ENCODE results near the gene CTSE. TPM values are rescaled to one million over a fixed set of nuclear protein-coding genes. Genes with fewer than 3 reads are reported as not detected.
"Not testable (repeated sequence)": the region's sequence is repeated elsewhere in the genome, so short reads cannot be mapped to it uniquely, and the experiment has no call there.

CTSE gene
- total and polyA plus RNA-seq, 2 of the 4 experiments (the other 2 are of a cell fraction) = not detected

DNA sequence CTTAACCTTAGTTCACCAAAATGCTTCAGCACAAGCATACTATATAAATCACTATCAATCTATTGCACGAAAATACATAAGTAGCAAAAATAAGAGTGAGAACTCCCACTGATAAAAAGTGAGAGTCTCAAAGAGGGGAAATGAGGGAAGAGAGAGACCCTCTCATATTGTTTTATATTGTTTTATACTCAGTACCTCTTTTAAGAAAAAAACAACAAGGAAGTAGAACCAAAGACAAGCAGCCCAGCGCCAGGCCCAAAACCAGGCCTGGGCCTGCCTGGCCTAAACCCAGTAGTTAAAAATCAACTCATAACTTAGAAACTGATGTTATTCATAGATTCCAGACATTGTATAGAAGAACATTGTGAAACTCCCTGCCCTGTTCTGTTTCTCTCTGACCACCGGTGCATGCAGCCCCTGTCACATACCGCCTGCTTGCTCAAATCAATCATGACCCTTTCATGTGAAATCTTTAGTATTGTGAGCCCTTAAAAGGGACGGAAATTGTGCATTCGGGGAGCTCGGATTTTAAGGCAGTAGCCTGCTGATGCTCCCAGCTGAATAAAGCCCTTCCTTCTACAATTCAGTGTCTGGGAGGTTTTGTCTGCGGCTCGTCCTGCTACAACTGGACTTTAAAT, 34.7 kb upstream of the CTSE start:
- H3K9me1 ChIP-seq (ENCODE audit: insufficient read depth, low read length); H4K20me1 ChIP-seq (ENCODE audit: insufficient read depth, low read length); H3K27ac ChIP-seq (ENCODE audit: insufficient read depth, low read length); H3K14ac ChIP-seq (replicated peaks; ENCODE audit: low read depth, low read length); H3K4me1 ChIP-seq (ENCODE audit: control insufficient read depth, insufficient read depth, low read length); H3K18ac ChIP-seq (ENCODE audit: low read depth, low read length); CTCF ChIA-PET; H4K8ac ChIP-seq (ENCODE audit: low read depth in 2 of 2, low read length in 2 of 2); dilution Hi-C loops (cut with HindIII; ENCODE audit: low sequenced_read_pairs, unreplicated experiment); POLR2A ChIA-PET (ENCODE audit: unreplicated experiment); H3K9me3 ChIP-seq (ENCODE audit: control insufficient read depth, insufficient read depth, low read length); H2AK9ac ChIP-seq (replicated peaks; ENCODE audit: low read depth, low read length, poor library complexity); H3K36me3 ChIP-seq (ENCODE audit: control insufficient read depth, insufficient read depth, low read length); H2BK5ac ChIP-seq (ENCODE audit: low read depth, low read length, poor library complexity, severe bottlenecking); H4K5ac ChIP-seq (ENCODE audit: low read depth, low read length); H2BK20ac ChIP-seq (ENCODE audit: low read depth, low read length); H2AFZ ChIP-seq (replicated peaks; ENCODE audit: low read length, poor library complexity); H3K4ac ChIP-seq (ENCODE audit: low read depth, low read length); H3K23ac ChIP-seq (ENCODE audit: low read depth, low read length); H3K4me2 ChIP-seq (ENCODE audit: low read depth, low read length); H2BK15ac ChIP-seq (ENCODE audit: low read depth, low read length); in situ Hi-C loops (cut with MboI; ENCODE audit: low sequenced_read_pairs); H3K9ac ChIP-seq (ENCODE audit: low read depth, low read length); H3K4me3 ChIP-seq (ENCODE audit: insufficient read depth, low read depth, low read length); DNase-seq; H2AK5ac ChIP-seq (ENCODE audit: low read depth, low read length); H2BK120ac ChIP-seq (ENCODE audit: low read depth, low read length); intact Hi-C loops (cut with micrococcal nuclease); H4K91ac ChIP-seq (ENCODE audit: insufficient read depth, low read depth, low read length); H3K79me1 ChIP-seq (ENCODE audit: low read depth in 1 of 2, low read length in 2 of 2); BruUV-seq (replicated peaks); H3K56ac ChIP-seq (ENCODE audit: extremely low read depth, insufficient read depth, low read length); ATAC-seq (ENCODE audit: low read depth): not testable (repeated sequence)
- no CpG with 5 or more reads among the region's 9 CpGs for WGBS, 2 experiments (ENCODE audit: extremely low coverage in 2 of 2, insufficient read length in 1 of 2)
- H3K27me3 ChIP-seq (ENCODE audit: control insufficient read depth, insufficient read depth, low read length) = peaks cover 39% of the 10 kb centered on the region

DNA sequence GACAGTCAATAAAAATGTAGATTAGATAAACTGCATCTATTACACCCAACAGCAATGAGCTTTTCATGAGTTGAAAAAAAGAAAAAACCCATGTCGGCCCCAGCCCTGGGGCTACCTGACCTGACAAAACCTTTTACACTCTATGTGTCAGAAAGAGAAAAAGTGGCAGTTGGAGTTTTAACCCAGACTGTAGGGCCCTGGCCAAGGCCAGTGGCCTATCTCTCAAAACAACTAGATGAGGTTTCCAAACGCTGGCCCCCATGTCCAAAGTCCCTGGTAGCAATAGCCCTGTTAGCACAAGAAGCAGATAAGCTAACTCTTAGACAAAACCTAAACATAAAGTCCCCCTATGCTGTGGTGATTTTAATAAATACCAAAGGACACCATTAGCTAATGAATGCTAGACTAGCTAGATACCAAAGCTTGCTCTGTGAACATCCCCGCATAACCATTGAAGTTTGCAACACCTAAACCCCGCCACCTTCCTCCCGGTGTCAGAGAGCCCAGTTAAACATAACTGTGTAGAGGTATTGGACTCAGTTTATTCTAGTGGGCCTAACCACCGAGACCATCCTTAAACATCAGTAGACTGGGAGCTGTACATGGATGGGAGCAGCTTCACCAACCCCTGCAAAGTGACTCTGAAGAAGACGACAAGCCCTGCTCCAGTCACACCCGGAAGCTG, 32.1 kb upstream of the CTSE start:
- H3K18ac ChIP-seq (ENCODE audit: low read depth, low read length); H3K14ac ChIP-seq (replicated peaks; ENCODE audit: low read depth, low read length); H3K56ac ChIP-seq (ENCODE audit: extremely low read depth, insufficient read depth, low read length); H3K23ac ChIP-seq (ENCODE audit: low read depth, low read length); POLR2A ChIA-PET (ENCODE audit: unreplicated experiment); H3K27ac ChIP-seq (ENCODE audit: insufficient read depth, low read length); H3K4me1 ChIP-seq (ENCODE audit: control insufficient read depth, insufficient read depth, low read length); H3K36me3 ChIP-seq (ENCODE audit: control insufficient read depth, insufficient read depth, low read length); H4K91ac ChIP-seq (ENCODE audit: insufficient read depth, low read depth, low read length); H3K9me1 ChIP-seq (ENCODE audit: insufficient read depth, low read length); H3K4me2 ChIP-seq (ENCODE audit: low read depth, low read length); H4K20me1 ChIP-seq (ENCODE audit: insufficient read depth, low read length); H3K79me1 ChIP-seq (ENCODE audit: low read depth in 1 of 2, low read length in 2 of 2); DNase-seq; CTCF ChIA-PET; H3K9ac ChIP-seq (ENCODE audit: low read depth, low read length); H3K9me3 ChIP-seq (ENCODE audit: control insufficient read depth, insufficient read depth, low read length); H2BK5ac ChIP-seq (ENCODE audit: low read depth, low read length, poor library complexity, severe bottlenecking); H2AFZ ChIP-seq (replicated peaks; ENCODE audit: low read length, poor library complexity); H4K5ac ChIP-seq (ENCODE audit: low read depth, low read length); H2AK9ac ChIP-seq (replicated peaks; ENCODE audit: low read depth, low read length, poor library complexity); H2BK15ac ChIP-seq (ENCODE audit: low read depth, low read length); H2AK5ac ChIP-seq (ENCODE audit: low read depth, low read length); H3K4ac ChIP-seq (ENCODE audit: low read depth, low read length); intact Hi-C loops (cut with micrococcal nuclease); H2BK120ac ChIP-seq (ENCODE audit: low read depth, low read length); H3K4me3 ChIP-seq (ENCODE audit: insufficient read depth, low read depth, low read length); in situ Hi-C loops (cut with MboI; ENCODE audit: low sequenced_read_pairs); H2BK20ac ChIP-seq (ENCODE audit: low read depth, low read length); dilution Hi-C loops (cut with HindIII; ENCODE audit: low sequenced_read_pairs, unreplicated experiment); H4K8ac ChIP-seq (ENCODE audit: low read depth in 2 of 2, low read length in 2 of 2); ATAC-seq (ENCODE audit: low read depth); BruUV-seq (replicated peaks): not testable (repeated sequence)
- H3K27me3 ChIP-seq (ENCODE audit: control insufficient read depth, insufficient read depth, low read length) = peaks cover 40% of the 10 kb centered on the region
- WGBS, 2 experiments (ENCODE audit: extremely low coverage in 2 of 2, insufficient read length in 1 of 2) = 47% methylated on average over 3 of the region's 8 CpGs; no CpG with 5 or more reads in 1 of the 2 experiments
